Activated CD4-positive, alpha-beta memory T cell treated with anti-CD3 and anti-CD28 coated beads, Interleukin-2, amount 10 ng/mL, durations not matched to agents 7 days and 5 days (primary cell): ENCODE results near the gene IL16. TPM values are rescaled to one million over a fixed set of nuclear protein-coding genes. Genes with fewer than 3 reads are reported as not detected.
"Not testable (repeated sequence)": the region's sequence is repeated elsewhere in the genome, so short reads cannot be mapped to it uniquely, and the experiment has no call there.

Experiments used
- CTCF ChIA-PET: fragments of 350-600 bp; sonication (Branson Sonifier 250); formaldehyde crosslinking; loops from one replicate; lab custom pipeline; 2021; ENCODE audit warnings: antibody characterized with exemption, inconsistent platforms; lab: Charles Lee
- POLR2A ChIA-PET: fragments of 350-600 bp; sonication (Branson Sonifier 250); formaldehyde crosslinking; loops from one replicate; lab custom pipeline; 2021; ENCODE audit warnings: antibody characterized with exemption; lab: Charles Lee
- DNase-seq: peaks from one replicate; pipeline ENCODE4 v3.0.0-alpha.2; 2020
- H3K27ac Mint-ChIP-seq: one replicate; pipeline ENCODE4 v1.8.0; 2021; ENCODE audit warnings: mild to moderate bottlenecking, mixed read lengths
- H3K27me3 Mint-ChIP-seq: one replicate; pipeline ENCODE4 v1.8.0; 2021; ENCODE audit warnings: mixed read lengths
- H3K36me3 Mint-ChIP-seq: one replicate; pipeline ENCODE4 v1.8.0; 2021; ENCODE audit warnings: low read depth, mixed read lengths
- H3K4me1 Mint-ChIP-seq: one replicate; pipeline ENCODE4 v1.8.0; 2021; ENCODE audit warnings: mixed read lengths
- H3K4me3 Mint-ChIP-seq: one replicate; pipeline ENCODE4 v1.8.0; 2021; ENCODE audit warnings: mild to moderate bottlenecking, mixed read lengths
- H3K9me3 Mint-ChIP-seq: one replicate; pipeline ENCODE4 v1.8.0; 2021; ENCODE audit warnings: mixed read lengths
- total RNA-seq, 2 experiments: library from RNA; stranded (reverse); gene quantifications; one replicate each; pipeline ENCODE4 v1.2.3, GENCODE V29; 2021

IL16 gene
- 100 to 1,000 TPM; 196 to 200 TPM for total RNA-seq

GRCh38 chr15:81196576-81197254 is at the start of gene IL16:
TSS of gene IL16 (plus strand) at chr15:81196879. CDS start at chr15:81225400, 28,521 bp downstream.
- Mint-ChIP-seq H3K27me3 (peaks cover 29% of the 10 kb centered on the region), H3K36me3 (no peaks in the 10 kb centered on the region), H3K27ac (no peak within 1 kb of the TSS), H3K4me1 (peaks cover 5% of the 10 kb centered on the region), H3K4me3 (no peak within 1 kb of the TSS), H3K9me3 (no peaks in the 10 kb centered on the region)
- ChIA-PET CTCF (interaction anchor here (0.9 kb wide), 1 partner anchor 70 kb away, joined by 3 read pairs; no protein-coding TSS in a partner anchor), POLR2A (no interaction called here)
- DNase-seq, result no peak

DNA sequence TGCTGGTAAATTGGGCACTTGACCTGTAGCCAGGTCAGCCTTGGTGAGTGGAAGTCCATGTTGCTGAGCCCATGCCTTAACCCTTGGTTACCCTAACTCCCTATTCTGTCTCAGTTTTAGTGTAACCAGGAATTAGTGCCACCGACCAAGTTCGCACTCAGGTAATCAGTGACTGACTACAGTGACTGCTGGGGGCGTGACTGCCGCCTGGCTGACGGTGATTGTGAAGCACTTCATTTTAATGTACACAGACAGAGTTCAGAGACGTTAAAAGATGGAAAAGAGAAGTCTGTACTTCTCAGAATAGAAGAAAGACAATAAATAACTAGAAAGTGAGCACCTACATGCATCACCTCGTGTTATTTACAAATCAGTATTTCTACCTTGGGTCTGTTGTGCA is 45.3 kb upstream of the IL16 start:
- CTCF ChIA-PET, result interaction anchor here (1.0 to 15.9 kb wide), 2 partner anchors 115 to 196 kb away, joined by 3 to 405 read pairs; no protein-coding TSS in a partner anchor
- no peak for DNase-seq
- no peak overlapping the region for H3K4me3 Mint-ChIP-seq
- no peak overlapping the region for H3K27ac Mint-ChIP-seq
- no peaks in the 10 kb centered on the region for H3K9me3 Mint-ChIP-seq
- POLR2A ChIA-PET, result no interaction called here
- H3K36me3 Mint-ChIP-seq, result no peaks in the 10 kb centered on the region
- H3K4me1 Mint-ChIP-seq, result peaks cover 7% of the 10 kb centered on the region
- H3K27me3 Mint-ChIP-seq, result peaks cover 15% of the 10 kb centered on the region

- no peaks in the 10 kb centered on the region for H3K36me3 Mint-ChIP-seq
- ChIA-PET POLR2A (no interaction called here), CTCF (interaction anchor here (1.0 to 15.9 kb wide), 4 partner anchors 45 to 258 kb away, joined by 3 to 405 read pairs (median 4); no protein-coding TSS in a partner anchor)
- no peak overlapping the region for H3K4me3 Mint-ChIP-seq
- H3K27ac Mint-ChIP-seq, result no peak overlapping the region
- H3K9me3 Mint-ChIP-seq, result no peaks in the 10 kb centered on the region
- peaks cover 19% of the 10 kb centered on the region for H3K27me3 Mint-ChIP-seq
- H3K4me1 Mint-ChIP-seq, result peaks cover 15% of the 10 kb centered on the region
- no peak for DNase-seq
Observed at GRCh38 chr15:81152339-81152738, 44.3 kb upstream of the IL16 start.

- Mint-ChIP-seq H3K36me3 (no peaks in the 10 kb centered on the region), H3K9me3 (no peaks in the 10 kb centered on the region), H3K4me1 (peaks cover 15% of the 10 kb centered on the region), H3K27me3 (peaks cover 19% of the 10 kb centered on the region), H3K4me3 (no peak overlapping the region), H3K27ac (no peak overlapping the region)
- ChIA-PET POLR2A (no interaction called here), CTCF (interaction anchor here (1.0 to 15.9 kb wide), 4 partner anchors 45 to 257 kb away, joined by 3 to 405 read pairs (median 4); no protein-coding TSS in a partner anchor)
- DNase-seq, result no peak
Observed at GRCh38 chr15:81152799-81153198, 43.9 kb upstream of the IL16 start.

DNA sequence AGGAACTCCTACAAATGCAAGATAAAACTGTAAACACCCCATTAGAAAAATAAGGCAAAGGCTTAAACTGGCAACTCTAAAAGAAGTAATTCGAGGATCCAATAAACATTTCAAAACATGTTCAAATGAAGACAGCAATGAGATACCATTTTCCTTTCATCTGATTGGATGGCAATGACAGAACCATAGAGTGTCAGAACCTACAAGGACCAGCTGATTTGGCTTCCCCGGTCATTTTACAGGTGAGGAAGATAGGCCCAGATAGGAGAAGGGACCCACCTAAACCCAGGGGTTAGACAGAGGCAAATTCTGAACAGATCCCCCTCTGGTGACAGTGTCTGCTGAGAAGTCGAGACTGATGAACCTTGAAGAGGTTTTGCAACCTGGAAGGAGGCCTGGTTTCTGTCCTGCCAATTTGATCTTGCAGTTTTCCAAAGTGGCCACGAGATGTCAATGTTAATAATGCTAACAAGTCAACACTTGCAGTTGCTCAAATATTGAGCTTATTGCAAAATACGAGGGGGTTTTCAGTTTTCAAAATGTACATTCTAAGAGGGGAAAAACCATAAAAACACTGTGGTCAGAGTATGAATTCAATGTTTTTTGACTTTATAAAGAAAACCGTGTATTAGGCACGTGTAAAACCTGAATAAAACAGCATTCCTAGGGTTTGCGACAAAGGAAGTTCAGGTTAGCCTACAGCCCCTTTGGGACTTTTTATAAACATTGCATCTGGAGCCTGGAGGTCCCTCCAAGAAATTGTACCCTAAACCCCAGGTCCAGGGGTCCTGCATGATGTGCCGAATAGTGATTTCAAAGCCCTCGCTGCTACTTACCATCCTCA is 41.1 kb upstream of the IL16 start:
- H3K27ac Mint-ChIP-seq, result no peak overlapping the region
- CTCF ChIA-PET, result interaction anchor here (0.6 to 15.9 kb wide), 26 partner anchors 9 to 699 kb away, joined by 3 to 405 read pairs (median 4); no protein-coding TSS in a partner anchor

GRCh38 chr15:81156324-81156723 is 40.4 kb upstream of the IL16 start:
- H3K27me3 Mint-ChIP-seq, result peaks cover 13% of the 10 kb centered on the region
- DNase-seq, result no peak
- no peak overlapping the region for H3K4me3 Mint-ChIP-seq
- H3K4me1 Mint-ChIP-seq, result peaks cover 23% of the 10 kb centered on the region
- ChIA-PET CTCF (interaction anchor here (0.6 to 15.9 kb wide), 24 partner anchors 8 to 1641 kb away, joined by 3 to 405 read pairs (median 4); no protein-coding TSS in a partner anchor), POLR2A (interaction anchor here (1.4 to 1.9 kb wide), 3 partner anchors 11 to 110 kb away, joined by 3 to 7 read pairs (median 5); no protein-coding TSS in a partner anchor)
- H3K27ac Mint-ChIP-seq, result no peak overlapping the region
- no peaks in the 10 kb centered on the region for H3K9me3 Mint-ChIP-seq
- H3K36me3 Mint-ChIP-seq, result no peaks in the 10 kb centered on the region

More for the DNA sequence above, 41.1 kb upstream of the IL16 start:
- Mint-ChIP-seq H3K36me3 (no peaks in the 10 kb centered on the region), H3K4me3 (no peak overlapping the region), H3K27me3 (peaks cover 15% of the 10 kb centered on the region), H3K4me1 (peaks cover 16% of the 10 kb centered on the region), H3K9me3 (no peaks in the 10 kb centered on the region)
- peak; percentile 30 for DNase-seq
- POLR2A ChIA-PET, result interaction anchor here (1.4 to 1.9 kb wide), 3 partner anchors 12 to 111 kb away, joined by 3 to 7 read pairs (median 5); no protein-coding TSS in a partner anchor

DNA sequence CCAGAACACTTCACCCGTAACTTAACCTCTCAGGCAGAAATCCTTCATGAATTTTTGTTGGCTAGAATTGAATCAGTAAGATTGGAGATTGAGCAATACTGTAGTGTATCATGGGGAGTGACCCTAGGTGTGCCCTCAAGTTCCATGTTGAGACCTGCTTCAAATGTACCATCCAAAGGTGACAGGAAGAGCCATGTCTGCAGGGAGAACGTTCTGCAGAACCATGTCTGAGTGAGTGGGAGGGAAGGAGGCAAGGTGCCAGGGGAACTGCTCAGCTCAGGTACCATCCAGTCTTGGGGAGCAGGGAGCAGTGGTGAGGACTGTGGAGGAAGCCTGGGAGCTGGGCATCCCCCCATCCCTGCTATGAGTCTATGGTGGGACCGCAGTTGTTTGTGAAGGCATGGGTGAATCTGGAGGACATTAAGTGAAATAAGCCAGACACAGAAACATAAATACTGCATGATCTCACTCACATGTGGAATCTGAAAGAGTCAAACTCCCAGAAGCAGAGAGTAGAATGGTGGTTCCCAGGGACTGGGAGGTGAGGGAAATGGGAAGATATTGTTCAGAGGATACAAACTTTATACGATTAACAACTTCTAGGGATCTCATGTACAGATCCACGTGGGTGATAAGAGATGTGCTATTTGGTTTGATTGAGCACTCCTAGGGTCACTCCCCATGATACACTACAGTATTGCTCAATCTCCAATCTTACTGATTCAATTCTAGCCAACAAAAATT is 39.3 kb upstream of the IL16 start:
- Mint-ChIP-seq H3K4me1 (peaks cover 34% of the 10 kb centered on the region), H3K36me3 (no peaks in the 10 kb centered on the region), H3K4me3 (no peak overlapping the region), H3K27ac (no peak overlapping the region), H3K27me3 (peaks cover 11% of the 10 kb centered on the region), H3K9me3 (no peaks in the 10 kb centered on the region)
- ChIA-PET CTCF (interaction anchor here (1.5 to 15.9 kb wide), 4 partner anchors 7 to 134 kb away, joined by 3 to 405 read pairs (median 22); no protein-coding TSS in a partner anchor), POLR2A (interaction anchor here (0.8 to 1.9 kb wide), 3 partner anchors 10 to 109 kb away, joined by 3 to 7 read pairs (median 3); no protein-coding TSS in a partner anchor)
- no peak for DNase-seq

GRCh38 chr15:81157939-81158223 is 38.8 kb upstream of the IL16 start:
- no peaks in the 10 kb centered on the region for H3K36me3 Mint-ChIP-seq
- POLR2A ChIA-PET, result interaction anchor here (0.8 kb wide), 1 partner anchor 9 kb away, joined by 3 read pairs; no protein-coding TSS in a partner anchor

GRCh38 chr15:81158561-81158960 is 38.1 kb upstream of the IL16 start:
- H3K27ac Mint-ChIP-seq, POLR2A ChIA-PET, H3K36me3 Mint-ChIP-seq, DNase-seq, H3K4me3 Mint-ChIP-seq, H3K9me3 Mint-ChIP-seq: not testable (repeated sequence)
- CTCF ChIA-PET, result interaction anchor here (1.2 to 15.9 kb wide), 3 partner anchors 51 to 177 kb away, joined by 3 to 405 read pairs (median 3); no protein-coding TSS in a partner anchor
- peaks cover 36% of the 10 kb centered on the region for H3K4me1 Mint-ChIP-seq
- peaks cover 11% of the 10 kb centered on the region for H3K27me3 Mint-ChIP-seq

More at GRCh38 chr15:81157939-81158223, 38.8 kb upstream of the IL16 start:
- Mint-ChIP-seq H3K27me3 (peaks cover 13% of the 10 kb centered on the region), H3K4me3 (no peak overlapping the region), H3K9me3 (no peaks in the 10 kb centered on the region), H3K4me1 (peaks cover 36% of the 10 kb centered on the region), H3K27ac (no peak overlapping the region)
- CTCF ChIA-PET, result interaction anchor here (15.9 kb wide), 1 partner anchor 108 kb away, joined by 405 read pairs; no protein-coding TSS in a partner anchor
- DNase-seq, result no peak

DNA sequence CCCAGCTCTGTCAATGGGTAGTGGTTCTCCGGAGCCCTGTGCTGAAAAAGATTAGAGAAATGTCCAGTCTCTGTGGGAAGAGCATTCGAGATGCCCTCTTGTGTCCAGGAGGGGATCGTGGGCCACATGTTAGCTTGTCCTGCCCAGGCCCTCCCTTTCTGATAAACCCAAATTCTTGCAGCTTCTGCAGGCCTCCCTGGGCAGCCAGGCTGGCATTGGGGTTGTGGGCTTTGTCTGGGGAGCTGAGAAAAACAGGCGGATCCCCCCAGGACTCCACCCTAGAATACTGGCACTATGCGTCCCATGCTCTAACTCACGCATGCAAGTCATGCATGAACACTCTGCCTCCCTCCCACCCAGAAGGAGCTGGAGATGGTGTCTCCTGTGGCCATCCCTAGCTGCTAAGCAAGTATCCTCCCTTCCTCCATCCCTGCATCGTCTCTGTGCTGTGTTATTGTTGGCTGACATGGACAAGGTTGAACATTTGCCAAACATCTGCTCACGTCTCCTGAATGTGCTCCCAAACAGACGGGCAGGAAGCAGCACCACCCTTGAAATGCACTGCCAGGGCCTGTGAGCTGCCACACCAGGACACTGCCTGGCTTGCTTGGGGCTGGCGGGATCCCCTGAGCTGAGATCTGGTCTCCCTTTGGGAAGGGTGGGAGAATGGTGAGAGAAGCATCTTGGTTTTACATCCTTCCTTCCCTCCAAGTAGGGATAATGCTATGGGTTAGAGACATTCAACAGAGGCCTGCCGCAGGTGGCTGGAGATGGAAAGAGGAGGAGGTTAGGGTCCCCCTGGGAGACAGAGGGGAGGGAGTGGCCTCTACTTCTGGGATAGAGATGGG is 36.1 kb upstream of the IL16 start:
- no peak for DNase-seq
- peaks cover 50% of the 10 kb centered on the region for H3K4me1 Mint-ChIP-seq
- H3K4me3 Mint-ChIP-seq, result no peak overlapping the region
- CTCF ChIA-PET, result interaction anchor here (0.6 to 15.9 kb wide), 4 partner anchors 12 to 136 kb away, joined by 3 to 405 read pairs (median 4); no protein-coding TSS in a partner anchor
- POLR2A ChIA-PET, result no interaction called here
- H3K27me3 Mint-ChIP-seq, result peaks cover 11% of the 10 kb centered on the region
- H3K27ac Mint-ChIP-seq, result no peak overlapping the region
- H3K9me3 Mint-ChIP-seq, result no peaks in the 10 kb centered on the region
- no peaks in the 10 kb centered on the region for H3K36me3 Mint-ChIP-seq

GRCh38 chr15:81161160-81161673 is 35.5 kb upstream of the IL16 start:
- peaks cover 11% of the 10 kb centered on the region for H3K27me3 Mint-ChIP-seq
- no peaks in the 10 kb centered on the region for H3K36me3 Mint-ChIP-seq
- no peak overlapping the region for H3K27ac Mint-ChIP-seq
- H3K4me3 Mint-ChIP-seq, result no peak overlapping the region
- no peak for DNase-seq
- H3K9me3 Mint-ChIP-seq, result no peaks in the 10 kb centered on the region
- peaks cover 51% of the 10 kb centered on the region for H3K4me1 Mint-ChIP-seq
- CTCF ChIA-PET, result interaction anchor here (0.6 to 15.9 kb wide), 4 partner anchors 13 to 105 kb away, joined by 3 to 405 read pairs (median 3); no protein-coding TSS in a partner anchor
- POLR2A ChIA-PET, result no interaction called here
